H1 (cell line): ENCODE results near the gene ERI3. TPM values are rescaled to one million over a fixed set of nuclear protein-coding genes. Genes with fewer than 3 reads are reported as not detected.

Experiments
- CTCF ChIA-PET: fragments of 300-600 bp; sonication (Branson Sonifier 250); formaldehyde crosslinking; loops from one replicate; lab custom pipeline; 2021; ENCODE audit not compliant: partially characterized antibody; lab: Charles Lee
- POLR2A ChIA-PET: fragments of 300-600 bp; sonication (Branson Sonifier 250); formaldehyde crosslinking; loops from one replicate; lab custom pipeline; 2021; ENCODE audit warnings: inconsistent platforms; ENCODE audit not compliant: partially characterized antibody; lab: Charles Lee
- DNase-seq, 2 experiments: peaks; one replicate each; pipeline versions ENCODE4 v3.0.0 to v3.0.0-alpha.2; 2010 to 2022; ENCODE audit warnings: low spot score in 2 of 2, low read depth in 1 of 2, mixed read lengths in 1 of 2
- FAIRE-seq: peaks from 2 replicates; lab custom pipeline; 2011; peaks lifted over from hg19 to GRCh38; lab: Jason Lieb, UNC
- H2AFZ ChIP-seq: 2 replicates; pipeline ENCODE4 v1.8.1; 2012; ENCODE audit warnings: low read length, inconsistent platforms
- H2AK5ac ChIP-seq: 2 replicates; pipeline ENCODE4 v1.6.1; 2013; ENCODE audit warnings: low read depth, low read length
- H2BK120ac ChIP-seq: replicated peaks from 2 replicates; pipeline ENCODE3; 2013; ENCODE audit warnings: low read depth, low read length, inconsistent platforms
- H2BK12ac ChIP-seq: 2 replicates; pipeline ENCODE4 v1.6.1; 2013; ENCODE audit warnings: low read depth, low read length
- H2BK15ac ChIP-seq: 2 replicates; pipeline ENCODE4 v1.6.1; 2013; ENCODE audit warnings: low read length
- H2BK20ac ChIP-seq: 2 replicates; pipeline ENCODE4 v1.6.1; 2013; ENCODE audit warnings: low read length
- H2BK5ac ChIP-seq: 2 replicates; pipeline ENCODE4 v1.6.1; 2013; ENCODE audit warnings: low read depth, low read length
- H3K14ac ChIP-seq: 2 replicates; pipeline ENCODE4 v1.6.1; 2013; ENCODE audit warnings: inconsistent platforms; ENCODE audit not compliant: insufficient read length
- H3K18ac ChIP-seq: 2 replicates; pipeline ENCODE4 v1.6.1; 2013; ENCODE audit warnings: low read length; ENCODE audit errors: extremely low read depth
- H3K23ac ChIP-seq: 2 replicates; pipeline ENCODE4 v1.6.1; 2013; ENCODE audit warnings: inconsistent platforms; ENCODE audit not compliant: insufficient read length
- H3K23me2 ChIP-seq: 2 replicates; pipeline ENCODE4 v1.6.1; 2013; ENCODE audit warnings: low read depth, low read length
- H3K27ac ChIP-seq: 2 replicates; pipeline ENCODE4 v1.6.1; 2011; ENCODE audit warnings: low read depth, low read length, inconsistent platforms
- H3K27me3 ChIP-seq, 4 experiments: replicated peaks in 1 of 4; 1 replicate in 1 of 4; 2 replicates in 3 of 4; pipeline versions ENCODE4 v1.6.1 to v1.8.1; 2011 to 2013; ENCODE audit warnings: low read length in 3 of 4, mild to moderate bottlenecking in 3 of 4, inconsistent platforms in 2 of 4, mixed read lengths in 2 of 4, moderate library complexity in 1 of 4; ENCODE audit not compliant: control insufficient read depth in 3 of 4, insufficient read depth in 3 of 4; ENCODE audit errors: extremely low read depth in 1 of 4
- H3K36me3 ChIP-seq, 4 experiments: 2 replicates each; pipeline versions ENCODE4 v1.6.1 to v1.8.1; 2011 to 2013; ENCODE audit warnings: mild to moderate bottlenecking in 4 of 4, low read length in 3 of 4, moderate library complexity in 2 of 4, control low read depth in 1 of 4, inconsistent platforms in 1 of 4; ENCODE audit not compliant: insufficient read depth in 4 of 4, control insufficient read depth in 2 of 4
- H3K4ac ChIP-seq: replicated peaks from 2 replicates; pipeline ENCODE3; 2013; ENCODE audit warnings: low read length, low read depth, mixed read lengths, inconsistent platforms; ENCODE audit not compliant: insufficient read length
- H3K4me1 ChIP-seq, 4 experiments: replicated peaks in 1 of 4; 1 replicate in 1 of 4; 2 replicates in 3 of 4; pipeline versions ENCODE4 v1.6.1 to v1.8.1; 2011 to 2013; ENCODE audit warnings: low read length in 3 of 4, inconsistent platforms in 2 of 4, mixed read lengths in 1 of 4; ENCODE audit not compliant: insufficient read depth in 4 of 4, control insufficient read depth in 3 of 4
- H3K4me2 ChIP-seq, 2 experiments: 2 replicates each; pipeline versions ENCODE4 v1.6.1 to v1.8.1; 2011 to 2013; ENCODE audit warnings: low read depth in 2 of 2, low read length in 2 of 2, control low read depth in 1 of 2, inconsistent platforms in 1 of 2, mild to moderate bottlenecking in 1 of 2; ENCODE audit not compliant: insufficient read depth in 1 of 2
- H3K4me3 ChIP-seq, 4 experiments: fragments of 200-600, 300-600 bp in 1 of 4; sonication (generic), shearing (Covaris generic), sonication (Bioruptor Twin) in 1 of 4; 2 replicates each; pipeline versions ENCODE4 v1.5.1 to v1.8.1; 2011 to 2016; ENCODE audit warnings: low read length in 4 of 4, low read depth in 3 of 4, control low read depth in 2 of 4, inconsistent platforms in 2 of 4, mild to moderate bottlenecking in 2 of 4, mixed read lengths in 1 of 4, moderate library complexity in 1 of 4; ENCODE audit not compliant: insufficient read depth in 2 of 4; ENCODE audit errors: extremely low read depth in 1 of 4
- H3K56ac ChIP-seq: replicated peaks from 2 replicates; pipeline ENCODE3; 2013; ENCODE audit warnings: low read depth, mild to moderate bottlenecking, mixed read lengths, low read length, inconsistent platforms; ENCODE audit not compliant: insufficient read length
- H3K79me1 ChIP-seq: 2 replicates; pipeline ENCODE4 v1.6.1; 2013; ENCODE audit warnings: low read depth, low read length, control low read depth
- H3K79me2 ChIP-seq, 2 experiments: 2 replicates each; pipeline versions ENCODE4 v1.6.1 to v1.8.1; 2012 to 2013; ENCODE audit warnings: low read length in 2 of 2, mild to moderate bottlenecking in 2 of 2, inconsistent platforms in 1 of 2; ENCODE audit not compliant: insufficient read depth in 2 of 2, control insufficient read depth in 1 of 2
- H3K9ac ChIP-seq, 4 experiments: replicated peaks in 1 of 4; 1 replicate in 1 of 4; 2 replicates in 3 of 4; pipeline versions ENCODE4 v1.6.1 to v1.8.1; 2011 to 2013; ENCODE audit warnings: low read depth in 3 of 4, low read length in 3 of 4, control low read depth in 2 of 4, mild to moderate bottlenecking in 2 of 4, moderate library complexity in 2 of 4, inconsistent platforms in 1 of 4; ENCODE audit errors: extremely low read depth in 1 of 4
- H3K9me3 ChIP-seq, 2 experiments: 2 replicates each; pipeline versions ENCODE4 v1.6.1 to v1.8.1; 2012 to 2013; ENCODE audit warnings: mild to moderate bottlenecking in 2 of 2, moderate library complexity in 2 of 2, control low read depth in 1 of 2, inconsistent platforms in 1 of 2, low read depth in 1 of 2, low read length in 1 of 2, mixed read lengths in 1 of 2; ENCODE audit not compliant: insufficient read depth in 2 of 2
- H4K20me1 ChIP-seq, 2 experiments: replicated peaks in 1 of 2; 2 replicates each; pipeline versions ENCODE3 to v1.8.1; 2011 to 2013; ENCODE audit warnings: inconsistent platforms in 2 of 2, low read length in 2 of 2, mild to moderate bottlenecking in 1 of 2; ENCODE audit not compliant: insufficient read depth in 2 of 2, control insufficient read depth in 1 of 2
- H4K5ac ChIP-seq: 2 replicates; pipeline ENCODE4 v1.6.1; 2013; ENCODE audit warnings: low read length, low read depth, mixed read lengths, inconsistent platforms; ENCODE audit not compliant: insufficient read length
- H4K8ac ChIP-seq: 2 replicates; pipeline ENCODE4 v1.8.0; 2013; ENCODE audit warnings: mild to moderate bottlenecking, moderate library complexity, low read length, inconsistent platforms; ENCODE audit not compliant: insufficient read depth; ENCODE audit errors: extremely low read depth
- H4K91ac ChIP-seq: replicated peaks from 2 replicates; pipeline ENCODE3; 2013; ENCODE audit warnings: low read length, mixed read lengths, inconsistent platforms; ENCODE audit not compliant: insufficient read length
- BACH1 ChIP-seq: IDR thresholded peaks from 2 replicates; pipeline ENCODE4 v1.6.1; 2012; ENCODE audit warnings: low read length, improper control_type of control experiment
- CBX8 ChIP-seq: fragments of 300-800, 300-1000 bp; sonication (generic); IDR thresholded peaks from 2 replicates; pipeline ENCODE4 v1.7.1; 2016; ENCODE audit warnings: low read depth, low read length, borderline replicate concordance
- CHD2 ChIP-seq: IDR thresholded peaks from 2 replicates; pipeline ENCODE4 v1.6.1; 2012; ENCODE audit warnings: low read length, improper control_type of control experiment
- CTBP2 ChIP-seq: IDR thresholded peaks from 2 replicates; pipeline ENCODE4 v1.7.0; 2011; ENCODE audit warnings: borderline replicate concordance, mild to moderate bottlenecking, moderate library complexity, mixed read lengths, low read length; ENCODE audit not compliant: insufficient read depth, insufficient read length
- EZH2 ChIP-seq: fragments of 200-600 bp; sonication (generic); IDR thresholded peaks from 2 replicates; pipeline ENCODE4 v1.7.1; 2012; ENCODE audit warnings: low read depth, mild to moderate bottlenecking, moderate library complexity, low read length, inconsistent platforms; ENCODE audit not compliant: severe bottlenecking
- GABPA ChIP-seq: IDR thresholded peaks from 2 replicates; pipeline ENCODE4 v1.6.1; 2011; ENCODE audit warnings: mild to moderate bottlenecking, low read length, moderate library complexity, borderline replicate concordance; ENCODE audit not compliant: insufficient read depth
- MAFK ChIP-seq: IDR thresholded peaks from 2 replicates; pipeline ENCODE4 v1.6.1; 2012; ENCODE audit warnings: low read depth, mild to moderate bottlenecking, improper control_type of control experiment, low read length
- MAX ChIP-seq: IDR thresholded peaks from 2 replicates; pipeline ENCODE4 v1.6.1; 2012; ENCODE audit warnings: inconsistent platforms
- POLR2AphosphoS5 ChIP-seq: IDR thresholded peaks from 2 replicates; pipeline ENCODE4 v1.6.1; 2011; ENCODE audit warnings: low read depth, low read length
- RNF2 ChIP-seq: fragments of 200-900, 300-1000 bp; sonication (generic); IDR thresholded peaks from 2 replicates; pipeline ENCODE4 v1.7.1; 2016; ENCODE audit warnings: borderline replicate concordance, low read depth, mild to moderate bottlenecking, antibody characterized with exemption, low read length; ENCODE audit not compliant: poor library complexity, severe bottlenecking; ENCODE audit errors: missing control alignments
- RXRA ChIP-seq: IDR thresholded peaks from 2 replicates; pipeline ENCODE4 v1.6.1; 2011; ENCODE audit warnings: low read depth, mild to moderate bottlenecking, low read length, moderate library complexity; ENCODE audit not compliant: insufficient read depth
- SIRT6 ChIP-seq: IDR thresholded peaks from one replicate; pipeline ENCODE4 v1.7.1; 2012; ENCODE audit warnings: low read length, inconsistent platforms
- SRF ChIP-seq: IDR thresholded peaks from 2 replicates; pipeline ENCODE4 v1.6.1; 2011; ENCODE audit warnings: mild to moderate bottlenecking, low read depth, low read length, moderate library complexity
- ZNF274 ChIP-seq: IDR thresholded peaks from 2 replicates; pipeline ENCODE4 v1.7.0; 2012; ENCODE audit warnings: low read length, borderline replicate concordance; ENCODE audit errors: extremely low read depth
- WGBS, 2 experiments: shearing (Covaris generic) in 1 of 2; methylation state at CpG; one replicate each; pipeline versions ENCODE4 v1.1.6 to v1.1.7; 2013 to 2015; ENCODE audit warnings: low lambda C conversion rate in 2 of 2, mixed read lengths in 2 of 2, inconsistent platforms in 1 of 2, low coverage in 1 of 2, missing lambda C conversion rate in 1 of 2; ENCODE audit not compliant: insufficient replicate concordance in 2 of 2, insufficient coverage in 1 of 2, insufficient read length in 1 of 2; ENCODE audit errors: extremely low coverage in 1 of 2, missing lambda C conversion rate in 1 of 2; 5-methylcytosine and 5-hydroxymethylcytosine counted together
- polyA plus RNA-seq, 7 experiments: library from polyadenylated mRNA; depleted of rRNA in 3 of 7; stranded (reverse) in 5 of 7; unstranded in 2 of 7; fragments of >200 nt in 5 of 7; fragments of 200-250 nt in 2 of 7; gene quantifications; 1 replicate in 5 of 7; 2 replicates in 1 of 7; 4 replicates in 1 of 7; pipeline versions ENCODE4 v1.2.1 to v1.2.3, GENCODE V29; 2011 to 2013; ENCODE audit warnings: missing spikeins in 2 of 7, mixed read lengths in 2 of 7
- total RNA-seq: library from RNA; stranded (reverse); fragmentation: NEBNext Ultra II Directional; extraction: Animal tissue kit (Norgen Biotek cat#: 25700); gene quantifications from 2 replicates; pipeline ENCODE4 v1.2.1, GENCODE V29; 2021

The ERI3 gene
- total and polyA plus RNA-seq, 2 of the 8 experiments (the other 6 are each of a cell fraction or from before 2014, with no cell fraction given): 81.1 to 199 TPM

- H3K4me1 ChIP-seq: peaks cover 5 to 10% (median 9%) of the 10 kb centered on the region in 4 experiments; a peak in 5 of 7 replicates
- H3K36me3 ChIP-seq: peaks cover 0 to 36% (median 16%) of the 10 kb centered on the region in 4 experiments; a peak in 6 of 8 replicates
- no peak for TF ChIP-seq CTBP2
- no peak for TF ChIP-seq RXRA
- TF ChIP-seq CHD2: no peak
- no peak for TF ChIP-seq MAFK
- TF ChIP-seq EZH2: no peak
- TF ChIP-seq ZNF274: no peak
- no peak for TF ChIP-seq SIRT6
- TF ChIP-seq SRF: no peak
- no peak for TF ChIP-seq RNF2
- no peak for TF ChIP-seq POLR2AphosphoS5
- no peak for TF ChIP-seq MAX
- TF ChIP-seq GABPA: no peak
- TF ChIP-seq CBX8: no peak
- no peak for TF ChIP-seq BACH1
Observed at GRCh38 chr1:44333376-44333775, 21.7 kb downstream of the ERI3 start.

More at GRCh38 chr1:44333376-44333775, 21.7 kb downstream of the ERI3 start:
- no peak overlapping the region for H2BK5ac ChIP-seq
- H3K9ac ChIP-seq: no peak overlapping the region
- no peak overlapping the region for H3K56ac ChIP-seq
- H3K4ac ChIP-seq: no peak overlapping the region
- H3K23me2 ChIP-seq: no peaks in the 10 kb centered on the region
- H4K8ac ChIP-seq: no peak overlapping the region
- peaks cover 0 to 2% of the 10 kb centered on the region in 2 experiments; a peak in 3 of 4 replicates for H3K9me3 ChIP-seq
- no peak overlapping the region for H2AFZ ChIP-seq
- H3K14ac ChIP-seq: no peak overlapping the region
- no peak overlapping the region for H3K18ac ChIP-seq
- 90% methylated on average over 6 of the region's 6 CpGs; no CpG with 5 or more reads in 1 of the 2 experiments for WGBS, 2 experiments
- H4K20me1 ChIP-seq: peaks cover 7 to 16% of the 10 kb centered on the region in 2 experiments
- H3K23ac ChIP-seq: no peak overlapping the region
- peaks cover 0 to 9% of the 10 kb centered on the region in 2 experiments; a peak in 2 of 4 replicates for H3K79me2 ChIP-seq
- no peak overlapping the region for H2BK120ac ChIP-seq
- no peak overlapping the region for H3K27ac ChIP-seq
- FAIRE-seq (no peak), DNase-seq (no peak)
- H3K27me3 ChIP-seq: no peaks in the 10 kb centered on the region; a peak in 1 of 7 replicates
- POLR2A ChIA-PET: no interaction called here
- H4K5ac ChIP-seq: no peak overlapping the region
- CTCF ChIA-PET: no interaction called here
- H2BK12ac ChIP-seq: no peak overlapping the region
- H3K4me3 ChIP-seq: no peak overlapping the region
- no peak overlapping the region for H2AK5ac ChIP-seq
- peaks cover 6% of the 10 kb centered on the region; the same call in 1 of the 2 replicates for H3K79me1 ChIP-seq
- no peak overlapping the region for H2BK20ac ChIP-seq
- H4K91ac ChIP-seq: no peak overlapping the region
- no peak overlapping the region for H3K4me2 ChIP-seq
- H2BK15ac ChIP-seq: no peak overlapping the region
